HepG2 (cell line): Measurements from ENCODE around the gene TOR1AIP1. TPM values are rescaled to one million over a fixed set of nuclear protein-coding genes. Genes with fewer than 3 reads are reported as not detected.

Source experiments
- ATAC-seq: fragments of 200-7000 bp; cut with Tn5 transposase; 3 replicates; pipeline ENCODE4 v1.9.1; 2020; ENCODE audit warnings: mild to moderate bottlenecking, moderate library complexity
- BruUV-seq: library from RNA; stranded (reverse); fragments of 400-500 nt; replicated peaks from 2 replicates; lab custom pipeline; 2021; lab: Mats Ljungman, UMichigan
- CTCF ChIA-PET: fragments of 300-600 bp; formaldehyde crosslinking; extraction: SDS; loops from one replicate; lab custom pipeline; 2021; ENCODE audit warnings: low total read pairs, inconsistent platforms, low intra/inter-chr PET ratio; lab: Yijun Ruan, JAX
- POLR2A ChIA-PET: fragments of 350-600 bp; sonication (Branson Sonifier 250); formaldehyde crosslinking; loops from one replicate; lab custom pipeline; 2020; ENCODE audit warnings: antibody characterized with exemption, inconsistent platforms; lab: Yijun Ruan, JAX
- DNase-seq: peaks from one replicate; pipeline ENCODE4 v3.0.0-alpha.2; 2015; ENCODE audit warnings: low spot score
- FAIRE-seq: peaks from 3 replicates; lab custom pipeline; 2011; peaks lifted over from hg19 to GRCh38; lab: Jason Lieb, UNC
- H2AFZ ChIP-seq: one replicate; pipeline ENCODE4 v1.6.1; 2011; ENCODE audit warnings: low read length, inconsistent platforms
- H3K27ac ChIP-seq: fragments of 300-600 bp; 3 replicates; pipeline ENCODE4 v1.8.0; 2011; ENCODE audit warnings: mixed run types, mild to moderate bottlenecking, mixed read lengths, low read length, inconsistent platforms; ENCODE audit not compliant: insufficient read depth; ENCODE audit errors: extremely low read length
- H3K27me3 ChIP-seq, 2 experiments: fragments of 200-600 bp in 1 of 2; 2 replicates in 1 of 2; 3 replicates in 1 of 2; pipeline versions ENCODE4 v1.6.0 to v1.8.0; 2011; ENCODE audit warnings: low read length in 2 of 2, mild to moderate bottlenecking in 2 of 2, moderate library complexity in 2 of 2, inconsistent platforms in 1 of 2; ENCODE audit not compliant: insufficient read depth in 2 of 2, control insufficient read depth in 1 of 2
- H3K36me3 ChIP-seq, 2 experiments: fragments of 200-600 bp in 1 of 2; replicated peaks in 1 of 2; 2 replicates in 1 of 2; 3 replicates in 1 of 2; pipeline versions ENCODE4 v1.5.1 to v1.8.0; 2011; ENCODE audit warnings: low read length in 2 of 2, inconsistent platforms in 1 of 2; ENCODE audit not compliant: insufficient read depth in 2 of 2, control insufficient read depth in 1 of 2
- H3K4me1 ChIP-seq: 2 replicates; pipeline ENCODE4 v1.5.1; 2012; ENCODE audit warnings: low read length, inconsistent platforms; ENCODE audit not compliant: insufficient read depth
- H3K4me2 ChIP-seq: 2 replicates; pipeline ENCODE4 v1.6.0; 2011; ENCODE audit warnings: low read depth, low read length, inconsistent platforms
- H3K4me3 ChIP-seq, 3 experiments: fragments of 200-600 bp in 1 of 3; sonication (generic), shearing (Covaris generic) in 1 of 3; replicated peaks in 1 of 3; 2 replicates each; pipeline ENCODE4 v1.5.1; 2011 to 2016; ENCODE audit warnings: low read length in 3 of 3, inconsistent platforms in 2 of 3, low read depth in 2 of 3, mild to moderate bottlenecking in 2 of 3, control low read depth in 1 of 3, mixed read lengths in 1 of 3; ENCODE audit not compliant: insufficient read depth in 1 of 3
- H3K79me2 ChIP-seq: one replicate; pipeline ENCODE4 v1.6.1; 2011; ENCODE audit warnings: low read length, inconsistent platforms; ENCODE audit not compliant: insufficient read depth
- H3K9ac ChIP-seq: 2 replicates; pipeline ENCODE4 v1.6.0; 2011; ENCODE audit warnings: mild to moderate bottlenecking, low read depth, low read length, inconsistent platforms; ENCODE audit not compliant: insufficient read depth
- H3K9me3 ChIP-seq: 2 replicates; pipeline ENCODE4 v1.5.1; 2012; ENCODE audit warnings: mild to moderate bottlenecking, low read length
- H4K20me1 ChIP-seq: 2 replicates; pipeline ENCODE4 v1.6.0; 2011; ENCODE audit warnings: inconsistent platforms, mild to moderate bottlenecking, low read length, moderate library complexity; ENCODE audit not compliant: insufficient read depth
- AKAP8 ChIP-seq: sonication (generic); formaldehyde crosslinking; IDR thresholded peaks from 2 replicates; pipeline ENCODE4 v1.5.1; 2020; ENCODE audit warnings: mild to moderate bottlenecking, missing genetic modification reagents
- ETS1 ChIP-seq: sonication (generic); formaldehyde crosslinking; IDR thresholded peaks from 2 replicates; pipeline ENCODE4 v1.4.0; 2020; ENCODE audit warnings: missing genetic modification reagents
- GLI4 ChIP-seq: sonication (generic); formaldehyde crosslinking; IDR thresholded peaks from 2 replicates; pipeline ENCODE4 v1.5.1; 2020; ENCODE audit warnings: missing genetic modification reagents, mild to moderate bottlenecking, moderate library complexity, borderline replicate concordance
- HMGA1 ChIP-seq: sonication (generic); formaldehyde crosslinking; conservative IDR thresholded peaks from 2 replicates; pipeline ENCODE4 v1.4.0; 2020; ENCODE audit warnings: missing genetic modification reagents
- IKZF4 ChIP-seq: sonication (generic); formaldehyde crosslinking; IDR thresholded peaks from 2 replicates; pipeline ENCODE4 v1.5.1; 2020; ENCODE audit warnings: borderline replicate concordance, mild to moderate bottlenecking, low read depth, missing genetic modification reagents; ENCODE audit errors: not compliant biosample characterization
- KLF15 ChIP-seq: sonication (generic); formaldehyde crosslinking; IDR thresholded peaks from 2 replicates; pipeline ENCODE4 v1.8.1; 2023; ENCODE audit warnings: borderline replicate concordance, mild to moderate bottlenecking, inconsistent platforms, missing genetic modification reagents, mixed read lengths
- KMT2B ChIP-seq: IDR thresholded peaks from 2 replicates; pipeline ENCODE4 v1.6.1; 2016; ENCODE audit warnings: missing genetic modification reagents, missing compliant biosample characterization
- MAF1 ChIP-seq: sonication (generic); formaldehyde crosslinking; IDR thresholded peaks from 2 replicates; pipeline ENCODE4 v1.5.0; 2020; ENCODE audit warnings: missing genetic modification reagents, borderline replicate concordance
- MAX ChIP-seq: IDR thresholded peaks from 2 replicates; pipeline ENCODE4 v1.6.1; 2012; ENCODE audit warnings: inconsistent platforms
- PHF8 ChIP-seq: sonication (generic); formaldehyde crosslinking; IDR thresholded peaks from 2 replicates; pipeline ENCODE4 v1.5.0; 2020; ENCODE audit warnings: missing genetic modification reagents
- THAP11 ChIP-seq: IDR thresholded peaks from 2 replicates; pipeline ENCODE4 v1.6.1; 2016; ENCODE audit warnings: missing biosample characterization, missing genetic modification reagents
- TRIM24 ChIP-seq: sonication (generic); formaldehyde crosslinking; IDR thresholded peaks from 2 replicates; pipeline ENCODE4 v1.8.0; 2022; ENCODE audit warnings: mild to moderate bottlenecking, missing genetic modification reagents
- ZKSCAN1 ChIP-seq: fragments of 150-350 bp; IDR thresholded peaks from 2 replicates; pipeline ENCODE4 v1.6.1; 2014; ENCODE audit warnings: low read length
- ZNF160 ChIP-seq: sonication (generic); formaldehyde crosslinking; IDR thresholded peaks from 2 replicates; pipeline ENCODE4 v1.8.0; 2022; ENCODE audit warnings: mild to moderate bottlenecking, inconsistent platforms, missing genetic modification reagents
- ZNF180 ChIP-seq: sonication (generic); formaldehyde crosslinking; IDR thresholded peaks from 2 replicates; pipeline ENCODE4 v1.4.0; 2020; ENCODE audit warnings: low read depth, missing genetic modification reagents, borderline replicate concordance
- ZNF232 ChIP-seq: sonication (generic); formaldehyde crosslinking; IDR thresholded peaks from 2 replicates; pipeline ENCODE4 v1.4.0; 2020; ENCODE audit warnings: missing genetic modification reagents, borderline replicate concordance
- ZNF432 ChIP-seq: sonication (generic); formaldehyde crosslinking; IDR thresholded peaks from 2 replicates; pipeline ENCODE4 v1.5.0; 2020; ENCODE audit warnings: missing genetic modification reagents, mild to moderate bottlenecking, borderline replicate concordance
- ZNF484 ChIP-seq: sonication (generic); formaldehyde crosslinking; IDR thresholded peaks from 2 replicates; pipeline ENCODE4 v1.5.1; 2020; ENCODE audit warnings: mild to moderate bottlenecking, low read depth, missing genetic modification reagents, borderline replicate concordance
- ZNF644 ChIP-seq: IDR thresholded peaks from 2 replicates; pipeline ENCODE4 v1.6.1; 2016; ENCODE audit warnings: low read depth
- WGBS: methylation state at CpG from one replicate; pipeline ENCODE4 v1.1.6; 2017; ENCODE audit warnings: low lambda C conversion rate; 5-methylcytosine and 5-hydroxymethylcytosine counted together
- in situ Hi-C: cut with HindIII; loops from 2 replicates; pipeline ENCODE4 v1.10.0; 2017; ENCODE audit warnings: low pct_unique_long_range_greater_than_20kb; ENCODE audit not compliant: extremely low pct_ligation_motif_present
- intact Hi-C: fragments of 100-400 bp; cut with micrococcal nuclease; formaldehyde crosslinking; loops from one replicate; pipeline ENCODE4 v1.10.0; 2022; ENCODE audit not compliant: unreplicated experiment
- polyA plus RNA-seq, 8 experiments: library from polyadenylated mRNA; depleted of rRNA in 3 of 8; stranded (reverse) in 7 of 8; unstranded in 1 of 8; fragments of >200 nt; fragmentation: Illumina TruSeq in 4 of 8; extraction: Trizol in 4 of 8; gene quantifications; 2 replicates each; pipeline versions ENCODE4 v1.2.1 to v1.2.3, GENCODE V29; 2011 to 2016; ENCODE audit warnings: low read depth in 4 of 8, missing spikeins in 1 of 8, mixed read lengths in 1 of 8; ENCODE audit not compliant: insufficient read depth in 1 of 8
- total RNA-seq, 5 experiments: library from RNA; depleted of rRNA; stranded (reverse); fragments of >200 nt; fragmentation: Illumina TruSeq; extraction: Trizol; gene quantifications; 2 replicates each; pipeline ENCODE4 v1.2.3, GENCODE V29; 2016; ENCODE audit warnings: low read depth in 1 of 5

Gene TOR1AIP1
- total and polyA plus RNA-seq, 2 of the 13 experiments (the other 11 are each of a cell fraction or from before 2014, with no cell fraction given) = 15.6 to 29.0 TPM

- H2AFZ ChIP-seq = no peak overlapping the region
- intact Hi-C loops = no loop called here
Observed at GRCh38 chr1:179935909-179936496, 53.9 kb downstream of the TOR1AIP1 start.

GRCh38 chr1:179937668-179938254 lies 55.7 kb downstream of the TOR1AIP1 start:
- ATAC-seq = no peak
- POLR2A ChIA-PET = no interaction called here

More at GRCh38 chr1:179935909-179936496, 53.9 kb downstream of the TOR1AIP1 start:
- 0% methylated on average over 1 of the region's 1 CpG for WGBS
- Histone ChIP-seq H4K20me1 (no peaks in the 10 kb centered on the region), H3K27me3 (no peaks in the 10 kb centered on the region), H3K9ac (no peak overlapping the region), H3K4me1 (no peaks in the 10 kb centered on the region), H3K9me3 (no peaks in the 10 kb centered on the region), H3K79me2 (no peaks in the 10 kb centered on the region), H3K4me3 (no peak overlapping the region), H3K4me2 (no peak overlapping the region), H3K36me3 (no peaks in the 10 kb centered on the region), H3K27ac (no peak overlapping the region)
- no TSS peak for BruUV-seq
- CTCF ChIA-PET = no interaction called here
- FAIRE-seq (no peak), ATAC-seq (no peak), DNase-seq (no peak)
- in situ Hi-C loops = no loop called here
- no peak for TF ChIP-seq TRIM24 (CRISPR knock-in tag)
- TF ChIP-seq IKZF4 (CRISPR knock-in tag) = no peak
- no peak for TF ChIP-seq ZNF644 (CRISPR knock-in tag)
- no peak for TF ChIP-seq ZNF160 (CRISPR knock-in tag)
- TF ChIP-seq MAF1 (CRISPR knock-in tag) = no peak
- POLR2A ChIA-PET = no interaction called here

More at GRCh38 chr1:179937668-179938254, 55.7 kb downstream of the TOR1AIP1 start:
- intact Hi-C loops (no loop called here), in situ Hi-C loops (no loop called here)
- no peaks in the 10 kb centered on the region for H3K36me3 ChIP-seq
- CTCF ChIA-PET = no interaction called here
- DNase-seq = no peak
- BruUV-seq = no TSS peak
- no peak overlapping the region for H3K27ac ChIP-seq
- H2AFZ ChIP-seq = no peak overlapping the region
- no peak for FAIRE-seq
- H3K4me1 ChIP-seq = no peaks in the 10 kb centered on the region
- no peak overlapping the region for H3K9ac ChIP-seq
- no peak overlapping the region for H3K4me3 ChIP-seq
- H4K20me1 ChIP-seq = no peaks in the 10 kb centered on the region
- no peak for TF ChIP-seq ZNF232
- no peak for TF ChIP-seq ZNF432
- TF ChIP-seq ZKSCAN1 = no peak
- no peak for TF ChIP-seq MAX
- no peak for TF ChIP-seq ZNF484 (CRISPR knock-in tag)
- TF ChIP-seq ZNF180 (CRISPR knock-in tag) = no peak
- no peak for TF ChIP-seq AKAP8 (CRISPR knock-in tag)
- no peak for TF ChIP-seq GLI4 (CRISPR knock-in tag)
- no peak for TF ChIP-seq KLF15 (CRISPR knock-in tag)
- TF ChIP-seq THAP11 (CRISPR knock-in tag) = no peak
- no peak for TF ChIP-seq KMT2B (CRISPR knock-in tag)
- TF ChIP-seq ETS1 (CRISPR knock-in tag) = no peak
- TF ChIP-seq PHF8 (CRISPR knock-in tag) = no peak
- TF ChIP-seq HMGA1 = no peak
- no peaks in the 10 kb centered on the region for H3K27me3 ChIP-seq
- no peak overlapping the region for H3K4me2 ChIP-seq
- H3K9me3 ChIP-seq = no peaks in the 10 kb centered on the region
- H3K79me2 ChIP-seq = no peaks in the 10 kb centered on the region
